Astrocyte (in vitro differentiated cells and primary cell): ENCODE results near the gene TOB1. TPM values are rescaled to one million over a fixed set of nuclear protein-coding genes. Genes with fewer than 3 reads are reported as not detected.

Experiments
- DNase-seq: peaks from one replicate; pipeline ENCODE4 v3.0.0-alpha.2; 2010; ENCODE audit warnings: low read depth
- FAIRE-seq: peaks from 2 replicates; lab custom pipeline; 2011; peaks lifted over from hg19 to GRCh38; lab: Jason Lieb, UNC
- H2AFZ ChIP-seq: 2 replicates; pipeline ENCODE4 v1.6.0; 2012; ENCODE audit warnings: low read depth, low read length, inconsistent platforms
- H3K27ac ChIP-seq: 2 replicates; pipeline ENCODE4 v1.5.1; 2011; ENCODE audit warnings: low read depth, low read length, inconsistent platforms
- H3K27me3 ChIP-seq: 2 replicates; pipeline ENCODE4 v1.6.0; 2011; ENCODE audit warnings: low read length, inconsistent platforms; ENCODE audit not compliant: insufficient read depth
- H3K36me3 ChIP-seq: 2 replicates; pipeline ENCODE4 v1.5.1; 2011; ENCODE audit warnings: low read length, inconsistent platforms; ENCODE audit not compliant: insufficient read depth
- H3K4me1 ChIP-seq: 2 replicates; pipeline ENCODE4 v1.5.1; 2011; ENCODE audit warnings: low read length, inconsistent platforms; ENCODE audit not compliant: insufficient read depth
- H3K4me2 ChIP-seq: 2 replicates; pipeline ENCODE4 v1.6.0; 2012; ENCODE audit warnings: low read length, inconsistent platforms
- H3K4me3 ChIP-seq: 2 replicates; pipeline ENCODE4 v1.5.1; 2011; ENCODE audit warnings: low read depth, mild to moderate bottlenecking, low read length, inconsistent platforms; ENCODE audit not compliant: insufficient read depth
- H3K79me2 ChIP-seq: 2 replicates; pipeline ENCODE4 v1.6.0; 2012; ENCODE audit warnings: mild to moderate bottlenecking, low read length, inconsistent platforms; ENCODE audit not compliant: insufficient read depth
- H3K9ac ChIP-seq: 2 replicates; pipeline ENCODE4 v1.6.0; 2012; ENCODE audit warnings: mild to moderate bottlenecking, low read length, inconsistent platforms
- H3K9me3 ChIP-seq: 2 replicates; pipeline ENCODE4 v1.5.1; 2012; ENCODE audit warnings: low read depth, mild to moderate bottlenecking, low read length, inconsistent platforms; ENCODE audit not compliant: insufficient read depth
- H4K20me1 ChIP-seq: 2 replicates; pipeline ENCODE4 v1.6.0; 2012; ENCODE audit warnings: low read length, inconsistent platforms; ENCODE audit not compliant: insufficient read depth
- H3K27ac Mint-ChIP-seq: one replicate; pipeline ENCODE4 v1.8.0; 2021; ENCODE audit warnings: mild to moderate bottlenecking, mixed read lengths; ENCODE audit not compliant: unreplicated experiment
- H3K27me3 Mint-ChIP-seq: one replicate; pipeline ENCODE4 v1.8.0; 2021; ENCODE audit warnings: low read depth, mixed read lengths; ENCODE audit not compliant: unreplicated experiment
- H3K36me3 Mint-ChIP-seq: one replicate; pipeline ENCODE4 v1.8.0; 2021; ENCODE audit warnings: low read depth, mixed read lengths; ENCODE audit not compliant: unreplicated experiment
- H3K4me1 Mint-ChIP-seq: one replicate; pipeline ENCODE4 v1.8.0; 2021; ENCODE audit warnings: low read depth, mixed read lengths; ENCODE audit not compliant: unreplicated experiment
- H3K4me3 Mint-ChIP-seq: one replicate; pipeline ENCODE4 v1.8.0; 2021; ENCODE audit warnings: mild to moderate bottlenecking, moderate library complexity, mixed read lengths; ENCODE audit not compliant: unreplicated experiment
- H3K9me3 Mint-ChIP-seq: one replicate; pipeline ENCODE4 v1.8.0; 2021; ENCODE audit warnings: mild to moderate bottlenecking, mixed read lengths; ENCODE audit not compliant: unreplicated experiment
- CTCF ChIP-seq: IDR thresholded peaks from 2 replicates; pipeline ENCODE4 v1.5.1; 2011; ENCODE audit warnings: low read depth, mild to moderate bottlenecking, inconsistent platforms, low read length, moderate library complexity; ENCODE audit not compliant: insufficient read depth
- EZH2 ChIP-seq: IDR thresholded peaks from 2 replicates; pipeline ENCODE4 v1.6.1; 2012; ENCODE audit warnings: mild to moderate bottlenecking, low read length, inconsistent platforms; ENCODE audit not compliant: insufficient read depth
- total RNA-seq: library from RNA; stranded (reverse); gene quantifications from 2 replicates; pipeline ENCODE4 v1.2.1, GENCODE V29; 2021

The TOB1 gene
- total RNA-seq, 1 donor from 2014 or later, result 71.6 TPM

GRCh38 chr17:50844117-50844700, 21.9 kb downstream of the TOB1 start:
- Histone ChIP-seq H3K4me1 (peaks cover 5% of the 10 kb centered on the region), H3K79me2 (no peaks in the 10 kb centered on the region), H3K27me3 (no peaks in the 10 kb centered on the region), H2AFZ (no peak overlapping the region), H3K9me3 (no peaks in the 10 kb centered on the region), H3K9ac (no peak overlapping the region), H3K4me2 (no peak overlapping the region), H3K36me3 (no peaks in the 10 kb centered on the region), H3K27ac (no peak overlapping the region), H4K20me1 (no peaks in the 10 kb centered on the region), H3K4me3 (no peak overlapping the region)
- TF ChIP-seq CTCF (no peak), EZH2 (no peak)
- Mint-ChIP-seq H3K4me1 (peaks cover 13% of the 10 kb centered on the region), H3K27ac (no peak overlapping the region), H3K27me3 (peaks cover 9% of the 10 kb centered on the region), H3K4me3 (no peak overlapping the region), H3K36me3 (no peaks in the 10 kb centered on the region), H3K9me3 (no peaks in the 10 kb centered on the region)
- no peak for FAIRE-seq
- DNase-seq, result no peak

- Mint-ChIP-seq H3K4me3 (no peak overlapping the region), H3K4me1 (peaks cover 13% of the 10 kb centered on the region), H3K27ac (no peak overlapping the region), H3K36me3 (no peaks in the 10 kb centered on the region), H3K9me3 (no peaks in the 10 kb centered on the region), H3K27me3 (peaks cover 14% of the 10 kb centered on the region)
- no peak for TF ChIP-seq CTCF
- TF ChIP-seq EZH2, result no peak
- Histone ChIP-seq H3K4me2 (no peak overlapping the region), H3K79me2 (no peaks in the 10 kb centered on the region), H3K9me3 (no peaks in the 10 kb centered on the region), H2AFZ (no peak overlapping the region), H3K27me3 (no peaks in the 10 kb centered on the region), H3K4me1 (peaks cover 5% of the 10 kb centered on the region), H3K9ac (no peak overlapping the region), H4K20me1 (no peaks in the 10 kb centered on the region), H3K4me3 (no peak overlapping the region), H3K27ac (no peak overlapping the region), H3K36me3 (no peaks in the 10 kb centered on the region)
- no peak for FAIRE-seq
- DNase-seq, result no peak
Measured at GRCh38 chr17:50843150-50843905, 22.8 kb downstream of the TOB1 start.
